Stimulated activated CD8-positive, alpha-beta memory T cell treated with anti-CD3 and anti-CD28 coated beads, Interleukin-12 subunit alpha, Interleukin-12 subunit beta, amount 100 ng/mL, for 24 hours (primary cell): ENCODE measurements around the gene KCTD7.
"Not testable (repeated sequence)": the region's sequence is repeated elsewhere in the genome, so short reads cannot be mapped to it uniquely, and the experiment has no call there.

Source experiments
- DNase-seq: peaks from one replicate; pipeline ENCODE4 v3.0.0-alpha.2; 2020; ENCODE audit errors: extremely low read depth

KCTD7 gene

DNA sequence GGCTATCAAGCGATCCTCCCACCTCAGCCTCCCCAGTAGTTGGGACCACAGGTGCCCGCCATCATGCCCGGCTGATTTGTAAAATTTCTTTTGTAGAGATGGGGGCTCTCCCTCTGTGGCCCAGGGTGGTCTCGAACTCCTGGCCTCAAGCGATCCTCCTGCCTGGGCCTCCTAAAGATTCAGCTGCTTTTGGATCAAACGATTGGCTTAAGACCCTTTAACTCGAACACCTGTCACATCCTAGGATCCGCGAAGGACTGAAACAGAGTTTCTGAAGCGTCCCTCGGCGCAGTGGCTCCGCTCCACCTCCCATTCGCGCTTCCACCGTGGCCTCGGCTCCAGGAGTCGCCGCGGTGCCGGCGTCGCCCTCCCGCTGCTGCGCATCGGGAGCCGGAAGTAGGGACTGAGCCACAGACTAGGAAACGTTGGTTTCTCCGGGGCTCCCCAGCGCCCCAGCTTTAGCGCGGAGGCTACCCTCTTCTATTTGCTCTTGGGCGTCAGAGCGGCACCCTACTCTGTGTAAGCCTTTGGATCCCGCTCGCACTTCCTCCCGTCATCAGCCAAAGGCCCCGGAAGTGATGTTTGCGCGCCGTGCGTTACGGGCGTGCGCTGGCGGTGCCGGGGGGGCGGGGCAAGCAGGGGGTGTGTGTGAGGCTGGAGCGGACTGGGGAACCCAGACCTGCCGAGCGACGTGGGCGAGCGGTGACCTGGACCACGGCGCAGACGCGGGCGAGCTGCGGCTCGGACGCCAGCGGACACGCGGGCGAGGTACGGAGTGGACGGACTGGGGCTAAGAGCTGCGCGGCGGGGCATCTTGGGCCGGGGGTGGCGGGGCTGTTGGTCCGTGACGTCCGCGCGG is 53.0 kb downstream of the KCTD7 start:
- peak; percentile 92 for DNase-seq

DNA sequence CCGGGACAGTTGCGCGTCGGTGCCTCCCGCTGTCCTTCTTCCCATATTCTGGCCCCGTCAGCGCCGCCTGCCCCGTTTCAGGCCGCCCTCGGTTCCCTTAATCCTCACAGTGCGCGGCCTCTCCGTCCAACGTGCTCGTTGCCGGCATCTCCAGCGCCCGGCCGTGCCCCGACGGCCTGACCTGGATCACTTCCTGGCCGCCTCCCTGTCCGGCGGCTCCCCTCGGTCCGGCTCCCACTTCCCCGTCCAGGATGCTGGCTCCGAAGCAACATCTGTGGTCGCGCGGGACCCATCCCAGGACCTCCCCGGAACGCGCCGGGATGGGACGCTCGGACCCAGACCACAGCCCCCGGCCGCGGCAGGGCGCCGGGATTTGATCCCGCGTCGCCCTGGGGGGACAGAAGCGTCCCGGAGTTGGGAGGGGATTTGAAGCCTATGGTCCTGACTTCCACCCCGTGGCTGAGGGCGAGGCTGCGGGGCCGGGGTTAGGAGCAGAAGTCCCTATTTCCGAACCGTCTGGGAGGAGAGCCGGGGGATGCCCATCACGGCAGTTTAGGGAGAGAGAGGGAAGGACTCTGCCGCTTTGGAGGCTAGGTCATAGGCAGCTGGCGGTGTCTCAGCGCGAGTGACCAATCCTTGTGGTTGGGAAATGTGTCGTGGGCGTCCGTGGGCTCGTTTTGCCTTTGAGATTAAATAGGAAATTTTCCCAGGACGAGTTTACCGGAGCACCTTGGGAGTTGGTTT is 53.8 kb downstream of the KCTD7 start:
- DNase-seq, result peak; percentile 8

DNA sequence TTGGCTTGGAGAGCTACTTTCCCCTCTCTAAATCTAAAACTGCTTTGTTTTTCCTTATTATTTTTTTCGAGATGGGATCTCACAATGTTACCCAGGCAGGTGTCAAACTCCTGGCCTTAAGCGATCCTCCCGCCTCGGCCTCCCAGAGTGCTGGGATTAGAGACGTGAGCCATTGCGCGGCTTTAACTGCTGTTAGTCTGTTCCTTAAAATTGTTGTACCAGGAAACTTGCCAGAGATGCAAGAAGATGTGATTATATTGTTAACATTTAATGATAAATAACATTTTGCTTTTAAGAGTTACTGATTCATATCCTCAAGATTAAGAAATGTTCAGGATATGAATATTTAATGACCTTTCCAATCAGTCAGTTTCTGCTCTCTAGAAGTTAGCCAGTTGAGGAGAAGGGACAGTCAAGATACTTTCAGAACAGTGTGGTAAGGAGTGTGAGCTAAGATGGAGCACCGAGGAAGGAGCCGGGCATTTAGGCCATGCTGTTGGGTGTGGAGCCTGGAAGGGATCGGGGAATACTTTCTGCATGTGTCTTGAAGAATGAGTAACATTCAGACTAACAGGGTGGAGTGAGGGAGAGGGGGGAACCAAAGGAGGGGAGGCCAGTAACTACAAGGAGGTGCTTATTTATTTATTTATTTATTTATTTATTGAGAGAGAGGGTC is 54.6 kb downstream of the KCTD7 start:
- not testable (repeated sequence) for DNase-seq

DNA sequence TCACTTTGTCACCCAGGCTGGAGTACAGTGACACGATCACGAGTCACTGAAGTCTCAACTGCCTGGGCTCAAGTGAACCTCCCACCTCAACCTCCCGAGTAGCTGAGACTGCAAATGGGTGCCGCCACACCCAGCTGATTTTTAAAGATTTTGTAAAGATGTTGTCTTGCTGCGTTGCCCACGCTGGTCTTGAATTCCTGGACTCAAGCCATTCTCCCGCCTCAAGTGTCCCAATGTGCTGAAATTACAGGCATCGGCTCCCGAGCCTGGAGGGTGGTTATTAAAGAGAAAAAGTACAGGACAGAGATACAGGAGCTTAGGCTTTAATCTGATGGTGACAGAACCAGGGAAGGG is 55.1 kb downstream of the KCTD7 start:
- no peak for DNase-seq

DNA sequence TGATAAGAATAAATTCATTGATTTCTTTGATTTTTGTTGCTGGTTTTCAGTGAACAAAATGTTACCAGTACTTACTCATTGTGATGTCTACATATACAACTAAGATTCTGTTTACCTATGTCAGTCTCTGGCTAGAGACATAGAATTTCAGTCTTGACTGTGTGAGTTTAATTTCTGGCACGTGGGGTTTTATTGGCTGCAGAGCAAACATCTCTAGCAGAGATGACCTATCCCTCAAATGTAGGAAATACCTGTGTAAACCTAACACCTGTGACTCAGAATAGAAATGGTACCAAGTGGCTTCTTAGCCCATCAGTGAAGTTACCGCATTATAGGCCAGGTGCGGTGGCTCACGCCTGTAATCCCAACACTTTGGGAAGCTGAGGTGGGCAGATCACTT is 57.0 kb downstream of the KCTD7 start:
- DNase-seq, result not testable (repeated sequence)

DNA sequence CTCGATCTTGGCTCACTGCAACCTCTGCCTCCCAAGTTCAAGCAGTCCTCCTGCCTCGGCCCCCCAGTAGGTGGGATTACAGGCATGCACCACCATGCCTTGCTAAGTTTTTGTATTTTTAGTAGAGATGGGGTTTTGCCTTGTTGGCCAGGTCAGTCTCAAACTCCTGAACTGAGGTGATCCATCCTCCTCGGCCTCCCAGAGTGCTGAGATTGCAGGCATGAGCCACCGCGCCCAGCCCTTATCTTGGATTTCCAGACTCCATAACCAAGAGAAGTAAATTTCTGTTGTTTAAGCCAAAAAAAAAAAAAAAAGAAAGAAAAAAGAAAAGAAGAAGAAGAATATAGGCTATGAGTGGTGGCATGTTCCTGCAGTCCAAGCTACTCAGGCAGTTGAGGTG is 58.5 kb downstream of the KCTD7 start:
- no peak for DNase-seq

DNA sequence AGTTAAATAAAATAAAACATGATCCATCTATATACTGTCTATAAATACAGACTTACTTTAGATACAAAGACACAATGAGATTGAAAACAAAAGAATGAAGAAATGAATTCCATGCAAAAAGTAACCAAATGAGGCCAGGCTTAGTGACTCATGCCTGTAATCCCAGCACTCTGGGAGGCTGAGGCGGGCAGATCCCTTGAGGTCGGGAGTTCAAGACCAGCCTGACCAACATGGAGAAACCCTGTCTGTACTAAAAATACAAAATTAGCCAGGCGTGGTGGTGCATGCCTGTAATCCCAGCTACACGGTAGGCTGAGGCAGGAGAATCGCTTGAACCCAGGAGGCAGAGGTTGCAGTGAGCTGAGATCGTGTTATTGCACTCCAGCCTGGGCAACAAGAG is 59.0 kb downstream of the KCTD7 start:
- not testable (repeated sequence) for DNase-seq

DNA sequence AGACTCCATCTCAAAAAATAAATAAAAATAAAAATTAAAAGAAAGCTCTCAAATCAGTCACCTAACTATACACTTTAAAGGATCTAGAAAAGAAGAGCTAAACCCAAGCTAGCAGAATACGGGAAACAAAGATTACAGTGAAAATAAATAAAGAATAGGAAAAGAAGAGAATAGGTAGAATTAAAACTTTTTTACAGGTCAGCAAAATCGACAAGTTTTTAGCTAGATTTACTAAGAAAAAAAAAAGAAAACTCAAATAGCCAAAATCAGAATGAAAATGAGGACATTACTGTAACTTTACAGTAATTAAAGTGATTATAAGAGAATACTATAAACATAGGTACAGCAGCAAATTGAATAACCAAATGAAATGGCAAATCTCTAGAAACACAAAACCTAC is 60.4 kb downstream of the KCTD7 start:
- DNase-seq, result no peak

DNA sequence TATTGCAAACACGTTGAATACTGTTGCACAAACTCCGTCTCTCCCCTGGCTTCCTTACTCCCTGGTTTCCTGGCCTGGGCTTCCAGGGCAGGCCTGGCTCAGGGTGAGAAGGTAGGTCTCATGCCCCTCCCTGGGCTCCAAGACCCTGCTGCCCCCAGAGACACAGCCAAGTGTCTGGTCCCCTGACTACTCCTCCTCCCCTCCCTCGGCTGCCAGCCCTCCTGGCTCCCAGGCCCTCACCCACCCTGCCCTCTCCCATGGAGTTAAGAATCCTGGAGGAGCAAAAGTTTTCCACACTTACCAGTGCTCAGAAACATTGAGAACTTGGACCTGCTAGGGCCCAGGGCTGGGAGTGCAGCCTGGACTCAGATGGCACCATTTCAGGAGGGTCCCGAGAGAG is 64.7 kb downstream of the KCTD7 start:
- no peak for DNase-seq
